GM18868 (cell line): ENCODE results near the gene CDK2AP2.
A peak's percentile ranks its signal among the peaks of the same experiment; 100 is the strongest.
"Not testable (repeated sequence)": the region's sequence is repeated elsewhere in the genome, so short reads cannot be mapped to it uniquely, and the experiment has no call there.

Experiments
- ATAC-seq: cut with Tn5 transposase; IDR thresholded peaks from one replicate; pipeline ENCODE4 v1.9.1; 2021; ENCODE audit warnings: mild to moderate bottlenecking, moderate library complexity; ENCODE audit not compliant: unreplicated experiment

CDK2AP2 gene

GRCh38 chr11:67468456-67468758 lies 39.6 kb downstream of the CDK2AP2 start:
- peak; percentile 2 for ATAC-seq

DNA sequence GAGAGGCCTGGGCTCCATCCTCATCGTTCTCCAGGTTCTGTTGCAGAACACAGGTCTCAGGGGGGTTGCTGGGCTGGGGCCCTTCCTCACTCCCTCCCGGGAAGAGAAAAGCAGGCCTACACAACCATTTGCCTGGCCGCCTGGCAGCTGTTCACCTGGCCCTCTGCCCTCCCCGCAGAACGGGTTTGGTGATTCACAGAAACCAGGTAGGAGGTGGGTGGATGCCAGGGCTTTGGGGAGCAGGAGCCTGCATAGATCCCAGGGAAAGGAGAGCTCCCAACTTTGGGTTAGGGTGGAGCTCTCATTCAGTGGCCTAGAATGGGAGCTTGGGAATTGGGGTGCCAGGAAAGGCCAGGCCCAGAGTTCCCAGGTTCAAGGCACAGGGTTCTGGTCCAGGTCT lies 39.9 kb downstream of the CDK2AP2 start:
- no peak for ATAC-seq

GRCh38 chr11:67466962-67467771 lies 40.8 kb downstream of the CDK2AP2 start:
- no peak for ATAC-seq

DNA sequence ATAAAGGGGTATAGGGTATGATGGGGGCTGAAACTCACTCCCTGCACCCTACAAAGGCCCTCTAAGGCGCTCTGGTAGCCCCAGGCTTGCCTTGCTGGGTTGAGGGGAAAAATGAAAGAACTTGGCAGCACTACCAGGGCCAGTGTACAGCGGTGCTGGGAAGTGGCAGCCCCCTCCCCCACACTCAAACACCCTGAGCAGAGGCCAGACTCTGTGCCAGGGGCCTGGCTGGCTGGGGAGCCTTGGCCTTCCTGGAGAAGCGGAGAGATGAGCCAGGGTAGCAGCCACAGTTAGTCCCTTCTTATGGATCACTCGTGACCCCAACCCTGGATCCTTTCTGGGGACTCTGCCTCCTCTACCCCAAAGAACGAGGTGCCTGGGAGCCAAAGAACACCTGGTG lies 41.6 kb downstream of the CDK2AP2 start:
- no peak for ATAC-seq

DNA sequence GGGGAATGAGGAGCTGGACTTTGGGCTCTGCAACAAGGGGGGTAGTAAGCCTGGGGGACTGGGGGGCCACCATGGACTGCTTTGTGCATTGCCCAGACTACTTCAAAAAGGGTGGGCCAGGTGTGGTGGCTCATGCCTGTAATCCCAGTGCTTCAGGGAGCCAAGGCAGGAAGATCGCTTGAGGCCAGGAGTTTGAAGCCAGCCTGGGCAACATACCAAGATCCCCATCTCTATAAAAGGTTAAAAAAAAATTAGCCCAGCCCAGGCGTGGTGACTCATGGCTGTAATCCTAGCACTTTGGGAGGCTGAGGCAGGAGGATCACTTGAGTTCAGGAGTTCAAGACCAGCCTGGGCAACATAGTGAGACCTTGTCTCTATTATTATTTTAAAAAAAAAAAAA lies 42.4 kb downstream of the CDK2AP2 start:
- not testable (repeated sequence) for ATAC-seq

GRCh38 chr11:67465189-67465510 lies 42.8 kb downstream of the CDK2AP2 start:
- ATAC-seq = no peak

DNA sequence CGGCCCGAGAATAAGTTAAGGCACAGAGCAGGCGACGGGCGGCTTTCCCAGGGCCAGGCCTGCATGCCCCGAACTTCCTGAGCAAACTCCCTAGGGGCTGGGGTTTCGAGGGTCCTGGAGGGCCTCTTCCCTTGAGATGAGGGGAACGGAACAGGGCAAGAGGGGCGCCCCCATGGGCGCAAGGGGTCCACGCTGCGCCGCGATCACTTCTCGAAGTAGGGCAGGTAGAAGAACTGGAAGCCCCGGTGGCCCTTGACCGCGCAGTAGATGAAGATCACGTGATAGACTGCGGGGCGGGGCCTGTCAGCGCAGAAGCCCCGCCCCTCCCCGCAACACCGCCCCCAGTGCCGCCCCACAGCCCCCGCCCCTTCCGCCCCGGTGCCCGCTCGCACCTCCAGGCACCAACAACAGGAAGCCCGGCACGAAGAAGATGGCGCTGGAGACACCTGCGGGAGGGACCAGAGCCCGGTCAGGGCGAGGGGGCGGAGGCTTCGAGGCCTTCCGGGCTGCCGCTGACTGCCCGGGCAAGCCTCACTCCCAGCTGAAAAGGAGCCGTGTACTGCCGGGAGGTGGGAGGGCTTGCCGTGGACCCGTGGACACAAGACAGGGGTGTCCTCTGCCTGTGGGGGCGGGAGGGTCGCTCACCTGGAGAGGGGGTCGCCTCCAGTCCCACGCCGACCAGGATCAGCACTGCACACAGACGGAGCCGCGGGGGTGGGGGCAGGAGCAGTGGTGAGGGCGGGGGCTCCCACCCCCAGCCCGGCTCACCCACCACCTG lies 43.4 kb downstream of the CDK2AP2 start:
- ATAC-seq = peak; percentile 54

- ATAC-seq = no peak
Observed at GRCh38 chr11:67463680-67464410, 44.1 kb downstream of the CDK2AP2 start.

GRCh38 chr11:67463186-67463585 lies 44.8 kb downstream of the CDK2AP2 start:
- ATAC-seq = no peak

- ATAC-seq = no peak
Observed at GRCh38 chr11:67458266-67458665, 49.7 kb downstream of the CDK2AP2 start.

GRCh38 chr11:67457453-67457852 lies 50.5 kb downstream of the CDK2AP2 start:
- no peak for ATAC-seq
